Stimulated activated CD4-positive, alpha-beta T cell treated with anti-CD3 and anti-CD28 coated beads, Interleukin-1b, Interleukin-23, amount 100 ng/mL, for 1 hour (primary cell): ENCODE data around the gene SLC6A7.

Experiments used
- DNase-seq, 2 donors: peaks; one replicate each; pipeline ENCODE4 v3.0.0-alpha.2; 2020; ENCODE audit warnings: low read depth in 2 of 2

The SLC6A7 gene

GRCh38 chr5:150172556-150172955, 17.3 kb upstream of the SLC6A7 start:
- no peak for DNase-seq

GRCh38 chr5:150173161-150173560, 16.7 kb upstream of the SLC6A7 start:
- DNase-seq = no peak

DNA sequence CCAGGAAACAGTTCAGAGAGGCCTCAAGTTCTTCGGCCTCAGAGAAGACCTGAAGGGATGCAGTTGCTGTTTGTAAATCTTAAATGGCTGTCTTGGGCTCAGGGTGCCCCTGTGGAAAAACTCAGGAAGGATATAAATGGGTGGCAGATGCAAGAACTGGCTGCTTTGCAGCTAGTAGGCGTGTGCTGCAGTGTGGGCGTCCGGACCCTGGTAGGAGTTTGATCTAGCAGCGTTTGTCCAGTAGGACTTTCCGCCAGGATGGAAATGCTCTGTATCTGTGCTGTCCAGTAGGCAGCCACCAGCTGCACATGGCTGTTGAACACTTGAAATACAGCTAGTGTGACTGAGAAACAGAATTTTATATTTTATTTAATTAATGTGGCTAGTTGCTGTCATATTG, 15.6 kb upstream of the SLC6A7 start:
- no peak for DNase-seq

DNA sequence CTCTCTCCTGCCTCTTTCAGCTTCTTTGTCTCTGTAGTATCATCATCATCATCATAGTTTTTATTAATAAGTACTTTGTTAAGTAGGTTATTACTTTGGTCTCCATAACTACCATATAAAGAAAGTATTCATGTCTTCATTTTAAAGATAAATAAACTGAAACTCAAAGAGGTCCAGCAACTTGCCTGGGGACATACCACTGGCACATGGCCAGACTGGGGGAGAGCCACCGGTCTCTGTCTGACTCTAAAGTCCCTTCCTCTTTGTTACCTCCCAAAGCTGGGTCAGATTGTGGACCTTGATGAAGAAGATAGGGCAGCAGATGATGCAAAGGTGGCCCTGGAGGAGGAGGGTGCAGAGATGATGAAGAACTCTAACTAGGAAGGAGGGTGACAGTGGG, 14.8 kb upstream of the SLC6A7 start:
- DNase-seq = no peak

DNA sequence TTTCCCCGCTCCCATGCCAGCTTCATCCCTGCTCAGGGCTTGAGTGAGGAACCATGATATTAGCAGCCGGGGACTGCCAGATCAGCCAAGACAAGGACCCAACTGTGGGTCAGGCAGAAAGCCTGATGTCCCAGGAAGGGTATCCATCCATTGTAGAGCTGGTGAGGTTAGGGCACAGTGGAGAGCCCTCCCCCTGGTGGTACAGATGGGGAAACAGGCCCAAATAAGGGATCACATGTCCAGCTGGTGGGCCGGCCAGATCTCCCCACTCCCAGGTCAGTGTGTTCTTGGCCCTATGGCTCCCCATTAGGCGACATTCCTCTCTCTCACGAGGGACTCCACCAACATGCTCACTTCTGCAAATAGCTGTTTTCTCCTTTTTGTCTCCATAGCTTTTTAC, 14.3 kb upstream of the SLC6A7 start:
- no peak for DNase-seq

- DNase-seq = no peak
These were observed 13.0 kb upstream of the SLC6A7 start for GRCh38 chr5:150176745-150177477.

- no peak for DNase-seq
These were observed 12.1 kb upstream of the SLC6A7 start for GRCh38 chr5:150177721-150178120.

GRCh38 chr5:150178262-150178661, 11.6 kb upstream of the SLC6A7 start:
- DNase-seq = no peak

DNA sequence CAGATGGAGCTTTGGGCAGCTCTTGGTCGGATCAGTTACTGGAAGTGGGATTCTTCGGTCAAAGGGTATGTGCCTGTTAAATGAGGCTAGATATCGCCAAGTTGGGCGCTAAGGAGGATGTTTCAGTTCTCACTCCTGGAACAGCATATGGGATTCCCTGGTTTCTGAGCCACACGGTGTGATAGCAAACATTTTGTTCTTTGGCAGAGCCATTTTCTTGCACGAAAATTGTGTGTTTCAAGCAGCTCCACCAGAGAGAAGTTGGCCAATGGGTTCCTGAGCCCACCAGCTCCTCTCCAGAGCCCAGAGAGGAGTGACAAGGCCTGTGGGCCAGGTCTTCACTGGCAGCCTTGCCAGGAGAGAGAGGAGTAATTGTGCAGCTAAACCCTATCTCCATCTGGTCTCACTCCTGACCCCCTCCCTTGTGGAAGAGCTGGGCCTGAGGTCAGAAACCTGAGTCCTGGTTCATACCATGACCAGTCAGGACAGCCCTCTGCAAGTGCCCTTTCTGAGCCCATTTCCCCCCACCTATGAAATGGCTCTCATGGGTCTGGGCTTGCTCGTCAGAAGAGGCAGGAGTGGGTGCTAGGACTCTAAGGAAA, 10.7 kb upstream of the SLC6A7 start:
- no peak for DNase-seq

- DNase-seq = no peak
These were observed 9.4 kb upstream of the SLC6A7 start for GRCh38 chr5:150180241-150181026.

DNA sequence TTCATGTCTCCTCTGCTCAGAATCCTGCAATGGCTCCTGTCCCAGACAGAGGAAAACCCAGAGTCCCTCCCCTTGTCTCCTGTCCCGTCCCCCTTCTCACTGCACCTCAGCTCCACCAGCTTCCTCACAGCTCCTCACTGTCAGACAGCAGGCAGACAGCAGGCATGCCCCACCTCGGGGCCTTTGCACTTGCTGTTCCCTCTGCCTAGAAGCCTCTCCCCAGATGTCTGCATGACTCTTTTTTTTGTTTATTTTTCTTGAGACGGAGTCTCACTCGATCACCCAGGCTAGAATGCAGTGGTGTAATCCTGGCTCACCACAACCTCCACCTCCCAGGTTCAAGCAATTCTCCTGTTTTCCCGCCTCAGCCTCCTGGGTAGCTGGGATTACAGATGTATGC, 8.8 kb upstream of the SLC6A7 start:
- DNase-seq = no peak

- DNase-seq = no peak
These were observed 7.9 kb upstream of the SLC6A7 start for GRCh38 chr5:150181766-150182545.

DNA sequence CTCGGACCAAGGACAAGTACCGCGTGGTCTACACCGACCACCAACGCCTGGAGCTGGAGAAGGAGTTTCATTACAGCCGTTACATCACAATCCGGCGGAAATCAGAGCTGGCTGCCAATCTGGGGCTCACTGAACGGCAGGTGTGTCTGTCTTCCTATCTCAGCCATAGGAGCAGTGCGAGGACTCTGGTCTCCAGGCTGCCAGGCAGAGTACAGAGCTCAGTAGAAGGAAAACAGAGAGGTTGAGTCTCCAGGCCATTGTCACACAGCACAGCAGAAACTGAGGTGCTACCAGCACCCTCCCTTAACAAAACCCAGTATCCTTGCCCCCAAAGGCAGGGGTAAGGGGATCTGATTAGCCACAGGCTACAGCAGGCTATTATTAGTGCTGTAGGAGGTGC, 7.1 kb upstream of the SLC6A7 start:
- DNase-seq = no peak

DNA sequence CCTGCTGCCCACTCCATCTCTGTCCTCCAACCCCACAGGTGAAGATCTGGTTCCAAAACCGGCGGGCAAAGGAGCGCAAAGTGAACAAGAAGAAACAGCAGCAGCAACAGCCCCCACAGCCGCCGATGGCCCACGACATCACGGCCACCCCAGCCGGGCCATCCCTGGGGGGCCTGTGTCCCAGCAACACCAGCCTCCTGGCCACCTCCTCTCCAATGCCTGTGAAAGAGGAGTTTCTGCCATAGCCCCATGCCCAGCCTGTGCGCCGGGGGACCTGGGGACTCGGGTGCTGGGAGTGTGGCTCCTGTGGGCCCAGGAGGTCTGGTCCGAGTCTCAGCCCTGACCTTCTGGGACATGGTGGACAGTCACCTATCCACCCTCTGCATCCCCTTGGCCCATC, 6.4 kb upstream of the SLC6A7 start:
- DNase-seq = no peak

DNA sequence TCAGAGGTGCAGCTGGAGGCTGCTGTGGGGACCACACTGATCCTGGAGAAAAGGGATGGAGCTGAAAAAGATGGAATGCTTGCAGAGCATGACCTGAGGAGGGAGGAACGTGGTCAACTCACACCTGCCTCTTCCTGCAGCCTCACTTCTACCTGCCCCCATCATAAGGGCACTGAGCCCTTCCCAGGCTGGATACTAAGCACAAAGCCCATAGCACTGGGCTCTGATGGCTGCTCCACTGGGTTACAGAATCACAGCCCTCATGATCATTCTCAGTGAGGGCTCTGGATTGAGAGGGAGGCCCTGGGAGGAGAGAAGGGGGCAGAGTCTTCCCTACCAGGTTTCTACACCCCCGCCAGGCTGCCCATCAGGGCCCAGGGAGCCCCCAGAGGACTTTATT, 5.9 kb upstream of the SLC6A7 start:
- DNase-seq = no peak

DNA sequence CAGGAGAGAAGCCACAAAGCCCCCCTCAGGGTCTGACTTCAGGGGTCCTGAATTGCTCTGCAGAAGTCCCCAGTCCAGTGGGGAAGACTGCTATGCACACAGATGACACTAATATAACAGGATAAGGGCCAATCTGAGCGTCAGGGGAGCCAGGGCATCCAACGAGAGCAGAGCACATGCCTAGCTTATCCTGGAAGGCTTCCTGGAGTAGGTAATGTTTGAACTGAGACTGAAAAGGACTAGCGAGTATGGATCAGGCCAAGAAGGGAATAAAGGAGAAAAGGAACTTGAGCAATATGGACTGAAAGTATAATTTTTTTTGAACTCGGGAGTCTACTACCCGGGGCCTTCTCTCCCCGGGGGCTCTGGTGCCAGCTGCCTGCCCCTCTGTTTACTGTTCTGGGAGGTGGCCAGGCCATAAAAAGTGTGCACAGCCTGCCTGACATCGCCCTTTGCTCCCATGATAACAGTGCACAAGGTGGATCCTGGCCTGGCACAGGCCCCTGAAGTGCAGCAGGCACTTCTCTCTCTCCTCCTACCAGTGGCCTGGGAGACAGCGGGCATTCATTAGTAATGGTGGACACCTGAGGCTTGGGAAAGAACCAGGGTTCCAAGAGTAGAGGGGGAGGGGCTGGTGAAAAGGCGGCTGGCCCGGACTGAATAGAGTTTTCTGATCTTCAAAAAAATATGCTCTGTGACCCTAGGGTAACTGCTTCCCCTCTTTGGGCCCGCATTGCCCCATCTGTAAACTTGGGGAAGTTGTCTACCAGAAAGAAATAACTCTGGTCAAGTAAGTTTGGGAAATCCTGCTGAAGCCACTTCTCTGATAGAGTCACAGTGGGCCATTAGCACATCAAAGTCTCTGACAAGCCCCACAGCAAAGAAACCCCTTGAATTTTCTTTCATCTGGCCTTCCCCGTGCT, 4.6 kb upstream of the SLC6A7 start:
- no peak for DNase-seq

GRCh38 chr5:150186137-150186536, 3.7 kb upstream of the SLC6A7 start:
- DNase-seq = no peak

- DNase-seq = no peak
These were observed 3.0 kb upstream of the SLC6A7 start for GRCh38 chr5:150186897-150187296.

- DNase-seq = no peak
These were observed 1.6 kb upstream of the SLC6A7 start for GRCh38 chr5:150188146-150188842.

DNA sequence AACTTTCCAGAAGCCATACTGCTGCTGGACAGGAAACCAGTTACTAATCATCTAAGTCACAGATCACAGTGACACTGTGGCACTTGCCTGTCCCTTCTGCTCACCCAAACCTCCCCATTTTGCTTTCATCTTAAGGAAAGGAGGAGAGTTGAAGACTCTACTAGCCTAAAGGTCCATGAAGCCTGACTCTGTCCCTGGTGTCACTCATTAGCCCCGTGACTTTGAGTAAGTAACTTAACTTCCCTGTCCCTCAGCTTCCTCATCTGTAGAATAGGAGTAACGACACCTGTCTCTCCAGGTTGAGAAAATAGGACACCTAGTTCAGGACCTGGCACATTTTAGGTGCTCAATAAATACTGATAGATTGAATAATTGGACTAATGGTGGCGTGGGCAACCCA, 536 bp upstream of the SLC6A7 start:
- no peak for DNase-seq
